K562 (cell line): ENCODE results near the gene EPHX1. TPM values are rescaled to one million over a fixed set of nuclear protein-coding genes. Genes with fewer than 3 reads are reported as not detected.

Experiments used
- ATAC-seq: fragments of 200-7000 bp; cut with Tn5 transposase; 3 replicates; pipeline ENCODE4 v1.9.1; 2020; ENCODE audit warnings: moderate library complexity
- BruUV-seq: library from RNA; stranded (reverse); fragments of 400-500 nt; replicated peaks from 2 replicates; lab custom pipeline; 2021; lab: Mats Ljungman, UMichigan
- CTCF ChIA-PET: fragments of 300-600 bp; formaldehyde crosslinking; extraction: SDS; loops from one replicate; lab custom pipeline; 2021; ENCODE audit warnings: low intra/inter-chr PET ratio; lab: Yijun Ruan, JAX
- POLR2A ChIA-PET: fragments of 300-600, 350-650 bp; sonication (Branson Sonifier 250); formaldehyde crosslinking; extraction: SDS; loops from one replicate; lab custom pipeline; 2021; ENCODE audit warnings: antibody characterized with exemption, inconsistent platforms; lab: Yijun Ruan, JAX
- DNase-seq, 4 experiments: peaks; one replicate each; pipeline versions ENCODE4 v3.0.0 to v3.0.0-alpha.2; 2011 to 2018; ENCODE audit warnings: low spot score in 3 of 4, mixed read lengths in 3 of 4; ENCODE audit errors: extremely low read depth in 1 of 4
- FAIRE-seq: peaks from 2 replicates; lab custom pipeline; 2011; peaks lifted over from hg19 to GRCh38; lab: Jason Lieb, UNC
- H2AFZ ChIP-seq: 2 replicates; pipeline ENCODE4 v1.6.0; 2011; ENCODE audit warnings: low read depth, low read length, control low read depth, inconsistent platforms
- H3K27ac ChIP-seq: fragments of 200-600 bp; 3 replicates; pipeline ENCODE4 v1.8.0; 2011; ENCODE audit warnings: low read depth, mild to moderate bottlenecking, control low read depth, inconsistent platforms, low read length, moderate library complexity, mixed read lengths; ENCODE audit errors: extremely low read depth
- H3K27me3 ChIP-seq, 2 experiments: fragments of 300-600 bp in 1 of 2; 2 replicates in 1 of 2; 3 replicates in 1 of 2; pipeline versions ENCODE4 v1.6.0 to v1.8.0; 2011; ENCODE audit warnings: inconsistent platforms in 2 of 2, low read length in 2 of 2, mild to moderate bottlenecking in 1 of 2, mixed read lengths in 1 of 2, moderate library complexity in 1 of 2; ENCODE audit not compliant: control insufficient read depth in 2 of 2, insufficient read depth in 2 of 2
- H3K36me3 ChIP-seq: fragments of 300-600 bp; 3 replicates; pipeline ENCODE4 v1.8.0; 2011; ENCODE audit warnings: mild to moderate bottlenecking, low read length, inconsistent platforms; ENCODE audit not compliant: control insufficient read depth, insufficient read depth
- H3K4me1 ChIP-seq, 2 experiments: fragments of 200-600 bp in 1 of 2; replicated peaks in 1 of 2; 2 replicates in 1 of 2; 3 replicates in 1 of 2; pipeline versions ENCODE4 v1.5.1 to v1.8.0; 2011; ENCODE audit warnings: inconsistent platforms in 2 of 2, low read length in 2 of 2, mild to moderate bottlenecking in 1 of 2, mixed read lengths in 1 of 2, moderate library complexity in 1 of 2; ENCODE audit not compliant: control insufficient read depth in 2 of 2, insufficient read depth in 2 of 2
- H3K4me2 ChIP-seq: 2 replicates; pipeline ENCODE4 v1.6.1; 2011; ENCODE audit warnings: low read length, control low read depth, inconsistent platforms, mixed read lengths; ENCODE audit not compliant: insufficient read depth
- H3K4me3 ChIP-seq: fragments of 200-600 bp; sonication (generic), shearing (Covaris generic); 2 replicates; pipeline ENCODE4 v1.5.1; 2016; ENCODE audit warnings: control low read depth, inconsistent platforms
- H3K79me2 ChIP-seq: fragments of 200-600 bp; 3 replicates; pipeline ENCODE4 v1.8.0; 2011; ENCODE audit warnings: low read length, inconsistent platforms; ENCODE audit not compliant: control insufficient read depth, insufficient read depth
- H3K9ac ChIP-seq, 2 experiments: 2 replicates each; pipeline versions ENCODE4 v1.6.0 to v1.6.1; 2011; ENCODE audit warnings: low read depth in 2 of 2, low read length in 2 of 2, control low read depth in 1 of 2, inconsistent platforms in 1 of 2, mild to moderate bottlenecking in 1 of 2, mixed read lengths in 1 of 2; ENCODE audit not compliant: insufficient read depth in 1 of 2
- H3K9me1 ChIP-seq: one replicate; pipeline ENCODE4 v1.6.0; 2011; ENCODE audit warnings: inconsistent platforms, mild to moderate bottlenecking, low read length, moderate library complexity; ENCODE audit not compliant: control insufficient read depth, insufficient read depth
- H3K9me3 ChIP-seq: replicated peaks from 2 replicates; pipeline ENCODE4 v1.5.1; 2011; ENCODE audit warnings: low read depth, low read length, inconsistent platforms; ENCODE audit not compliant: control insufficient read depth, insufficient read depth
- H4K20me1 ChIP-seq: replicated peaks from 2 replicates; pipeline ENCODE4 v1.6.1; 2011; ENCODE audit warnings: low read length, inconsistent platforms, mixed read lengths; ENCODE audit not compliant: control insufficient read depth, insufficient read depth
- ATF1 ChIP-seq, 2 experiments: fragments of 450-650 bp in 1 of 2; IDR thresholded peaks; 2 replicates each; pipeline ENCODE4 v1.6.1; 2016; ENCODE audit warnings: missing compliant biosample characterization in 1 of 2, missing genetic modification characterization in 1 of 2
- BACH1 ChIP-seq: fragments of 200-800 bp; sonication (Bioruptor generic); IDR thresholded peaks from 2 replicates; pipeline ENCODE4 v1.6.1; 2016; ENCODE audit warnings: missing genetic modification characterization, missing compliant biosample characterization
- CBFA2T3 ChIP-seq: fragments of 450-650 bp; IDR thresholded peaks from 2 replicates; pipeline ENCODE4 v1.6.1; 2017
- CTBP1 ChIP-seq: fragments of 450-650 bp; IDR thresholded peaks from 2 replicates; pipeline ENCODE4 v1.6.1; 2016; ENCODE audit warnings: borderline replicate concordance
- CUX1 ChIP-seq: fragments of 200-800 bp; sonication (Bioruptor generic); IDR thresholded peaks from 2 replicates; pipeline ENCODE4 v1.6.1; 2016; ENCODE audit warnings: missing genetic modification characterization, missing compliant biosample characterization
- JUND ChIP-seq, 2 experiments: IDR thresholded peaks; 2 replicates in 1 of 2; 3 replicates in 1 of 2; pipeline ENCODE4 v1.6.1; 2011; ENCODE audit warnings: borderline replicate concordance in 2 of 2, low read depth in 2 of 2, low read length in 2 of 2, improper control_type of control experiment in 1 of 2, missing biosample characterization in 1 of 2, missing genetic modification characterization in 1 of 2, missing genetic modification reagents in 1 of 2
- LCOR ChIP-seq: sonication (generic); formaldehyde crosslinking; IDR thresholded peaks from 2 replicates; pipeline ENCODE4 v1.8.0; 2022; ENCODE audit warnings: mild to moderate bottlenecking, missing genetic modification reagents
- MTA2 ChIP-seq: fragments of 450-650 bp; IDR thresholded peaks from 2 replicates; pipeline ENCODE4 v1.6.1; 2016; ENCODE audit warnings: low read depth
- NCOR1 ChIP-seq: fragments of 450-650 bp; IDR thresholded peaks from 2 replicates; pipeline ENCODE4 v1.6.1; 2016; ENCODE audit warnings: mild to moderate bottlenecking, moderate library complexity
- NFE2 ChIP-seq: IDR thresholded peaks from 2 replicates; pipeline ENCODE4 v1.6.1; 2014; ENCODE audit warnings: antibody characterized with exemption, low read depth
- POLR2AphosphoS5 ChIP-seq: IDR thresholded peaks from 2 replicates; pipeline ENCODE4 v1.6.1; 2011; ENCODE audit warnings: mild to moderate bottlenecking, low read depth, low read length, moderate library complexity; ENCODE audit not compliant: control insufficient read depth, insufficient read depth
- RCOR1 ChIP-seq, 2 experiments: IDR thresholded peaks; 2 replicates each; pipeline ENCODE4 v1.6.1; 2012; ENCODE audit warnings: low read depth in 2 of 2, low read length in 2 of 2, borderline replicate concordance in 1 of 2, improper control_type of control experiment in 1 of 2
- SFPQ ChIP-seq: fragments of 200-400 bp; formaldehyde crosslinking; IDR thresholded peaks from 2 replicates; pipeline ENCODE4 v1.6.1; 2017; ENCODE audit warnings: mild to moderate bottlenecking, low read depth, low read length, moderate library complexity
- WGBS: fragments of 100-300 bp; shearing (Covaris generic); methylation state at CpG from one replicate; pipeline ENCODE4 v1.1.6; 2016; ENCODE audit warnings: low coverage, mixed read lengths; ENCODE audit not compliant: insufficient coverage; ENCODE audit errors: missing lambda C conversion rate; 5-methylcytosine and 5-hydroxymethylcytosine counted together
- in situ Hi-C: fragments of 300-500 bp; cut with MboI; formaldehyde crosslinking; loops from 4 replicates; pipeline ENCODE4 v1.15.0; 2018; ENCODE audit warnings: inconsistent platforms, mixed read lengths
- intact Hi-C: fragments of 100-400 bp; cut with micrococcal nuclease; formaldehyde crosslinking; loops from 2 replicates; pipeline ENCODE4 v1.14.2; 2022
- polyA plus RNA-seq, 8 experiments: library from polyadenylated mRNA; depleted of rRNA in 4 of 8; stranded (reverse) in 5 of 8; unstranded in 3 of 8; fragments of >200 nt; fragmentation: Nextera tagmentation in 2 of 8; fragmentation: Illumina TruSeq in 1 of 8; extraction: Ambion mirVana in 2 of 8; extraction: Trizol in 1 of 8; gene quantifications; 2 replicates each; pipeline versions ENCODE4 v1.2.1 to v1.2.3, GENCODE V29; 2011 to 2014; ENCODE audit warnings: inconsistent platforms in 1 of 8, missing spikeins in 1 of 8
- total RNA-seq, 7 experiments: library from RNA; depleted of rRNA in 6 of 7; stranded (reverse); fragments of >200 nt in 6 of 7; fragmentation: Illumina TruSeq in 2 of 7; extraction: Trizol in 2 of 7; gene quantifications; 2 replicates each; pipeline versions ENCODE4 v1.2.1 to v1.2.3, GENCODE V29; 2011 to 2021; ENCODE audit warnings: low replicate concordance in 1 of 7

The EPHX1 gene
- total and polyA plus RNA-seq, 9 of the 15 experiments (the other 6 are each of a cell fraction or from before 2014, with no cell fraction given): 0.21 to 27.0 (median 6.7) TPM

GRCh38 chr1:225768662-225769426 lies 41.1 kb upstream of the EPHX1 start:
- Histone ChIP-seq H3K27me3 (no peaks in the 10 kb centered on the region), H4K20me1 (no peaks in the 10 kb centered on the region), H3K4me2 (no peak overlapping the region; the same call in 1 of the 2 replicates), H3K79me2 (no peaks in the 10 kb centered on the region), H3K4me3 (no peak overlapping the region), H3K36me3 (no peaks in the 10 kb centered on the region), H3K27ac (no peak overlapping the region), H3K4me1 (peaks cover 15 to 31% of the 10 kb centered on the region in 2 experiments), H3K9me1 (no peaks in the 10 kb centered on the region), H2AFZ (no peak overlapping the region), H3K9ac (peak overlapping the region in 1 of 2 experiments; percentile 1; a peak in 1 of 4 replicates), H3K9me3 (no peaks in the 10 kb centered on the region)
- ChIA-PET CTCF (interaction anchor here (0.6 to 0.9 kb wide), 2 partner anchors 292 to 293 kb away, joined by 3 read pairs; no protein-coding TSS in a partner anchor), POLR2A (interaction anchor here (0.6 to 2.0 kb wide), 10 partner anchors 9 to 434 kb away, joined by 3 to 21 read pairs (median 4); partner anchors contain the start of gene SRP9)
- DNase-seq: peak; percentile 68 to 75 (median 71)
- 39% methylated on average over 9 of the region's 9 CpGs for WGBS
- in situ Hi-C loops (no loop called here), intact Hi-C loops (no loop called here)
- peak; percentile 56 for ATAC-seq
- FAIRE-seq: peak; percentile 46
- no TSS peak for BruUV-seq
- TF ChIP-seq BACH1 (tag) (no peak), CBFA2T3 (peak; percentile 78), RCOR1 (IDR thresholded peaks at IDR 0.05; ENCODE audit: borderline replicate concordance in 1 of 2, low read depth in 2 of 2, low read length in 2 of 2) (peak in 1 of 2 experiments; percentile 83; a peak in 2 of 4 replicates), LCOR (CRISPR knock-in tag) (no peak), CUX1 (no peak), SFPQ (no peak), POLR2AphosphoS5 (0 out of 2 replicates have a peak, but pooled peaks have one; percentile 28), ATF1 (CRISPR knock-in tag; IDR thresholded peaks at IDR 0.05) (no peak), ATF1 (tag; IDR thresholded peaks at IDR 0.05) (no peak), JUND (IDR thresholded peaks at IDR 0.05; ENCODE audit: borderline replicate concordance, low read depth, low read length) (peak; percentile 63), JUND (tag; IDR thresholded peaks at IDR 0.05; ENCODE audit: borderline replicate concordance, low read depth, low read length) (peak; percentile 40; the same call in 1 of the 3 replicates), NFE2 (no peak), MTA2 (no peak), NCOR1 (peak; percentile 43; the same call in 1 of the 2 replicates), CTBP1 (0 out of 2 replicates have a peak, but pooled peaks have one; percentile 48)
